Neural progenitor cell (in vitro differentiated cells): ENCODE data around the gene RNPS1. TPM values are rescaled to one million over a fixed set of nuclear protein-coding genes. Genes with fewer than 3 reads are reported as not detected.
A peak's percentile ranks its signal among the peaks of the same experiment; 100 is the strongest.

Experiments
- DNase-seq: peaks from one replicate; pipeline ENCODE4 v3.0.0-alpha.2; 2016; ENCODE audit warnings: low spot score
- H2AFZ ChIP-seq: fragments of 200-600 bp; sonication (generic); replicated peaks from 2 replicates; pipeline ENCODE4 v1.6.1; 2016; ENCODE audit warnings: antibody characterized with exemption
- H3F3A ChIP-seq: fragments of 200-600 bp; sonication (generic); 2 replicates; pipeline ENCODE4 v1.6.1; 2016; ENCODE audit warnings: antibody characterized with exemption, low read depth
- H3K27ac ChIP-seq: fragments of 200-600 bp; sonication (generic); 2 replicates; pipeline ENCODE4 v1.5.1; 2016; ENCODE audit warnings: mild to moderate bottlenecking
- H3K27me3 ChIP-seq: fragments of 200-600 bp; sonication (generic); 2 replicates; pipeline ENCODE4 v1.6.1; 2016; ENCODE audit warnings: mild to moderate bottlenecking, moderate library complexity
- H3K36me3 ChIP-seq: fragments of 200-600 bp; sonication (generic); 2 replicates; pipeline ENCODE4 v1.5.1; 2016
- H3K4me1 ChIP-seq: fragments of 200-600 bp; sonication (generic); 2 replicates; pipeline ENCODE4 v1.6.1; 2016; ENCODE audit warnings: mixed run types
- H3K4me2 ChIP-seq: fragments of 200-600 bp; sonication (generic); 2 replicates; pipeline ENCODE4 v1.6.1; 2016
- H3K4me3 ChIP-seq: fragments of 200-600 bp; sonication (generic); 2 replicates; pipeline ENCODE4 v1.5.1; 2016
- H3K79me2 ChIP-seq: fragments of 200-600 bp; sonication (generic); 2 replicates; pipeline ENCODE4 v1.6.1; 2016; ENCODE audit warnings: low read depth
- H3K9ac ChIP-seq: fragments of 200-600 bp; sonication (generic); 2 replicates; pipeline ENCODE4 v1.6.1; 2016
- H3K9me3 ChIP-seq: fragments of 200-600 bp; sonication (generic); 2 replicates; pipeline ENCODE4 v1.5.1; 2016; ENCODE audit warnings: low read depth
- H4K20me1 ChIP-seq: fragments of 200-600 bp; sonication (generic); 2 replicates; pipeline ENCODE4 v1.6.1; 2016; ENCODE audit warnings: low read depth
- H3K27ac Mint-ChIP-seq: 3 replicates; pipeline ENCODE4 v1.8.0; 2021; ENCODE audit warnings: mixed read lengths
- H3K27me3 Mint-ChIP-seq: 2 replicates; pipeline ENCODE4 v1.8.0; 2022; ENCODE audit warnings: low read depth, mild to moderate bottlenecking, inconsistent platforms, moderate library complexity, mixed read lengths; ENCODE audit not compliant: insufficient read depth
- H3K36me3 Mint-ChIP-seq: 3 replicates; pipeline ENCODE4 v1.8.0; 2021; ENCODE audit warnings: mixed read lengths
- H3K4me1 Mint-ChIP-seq: 3 replicates; pipeline ENCODE4 v1.8.0; 2021; ENCODE audit warnings: mixed read lengths
- H3K4me3 Mint-ChIP-seq: 3 replicates; pipeline ENCODE4 v1.8.0; 2021; ENCODE audit warnings: mild to moderate bottlenecking, moderate library complexity, mixed read lengths
- H3K9me3 Mint-ChIP-seq: 3 replicates; pipeline ENCODE4 v1.8.0; 2020; ENCODE audit warnings: mixed read lengths
- EZH2 ChIP-seq: fragments of 200-600 bp; sonication (generic); IDR thresholded peaks from 2 replicates; pipeline ENCODE4 v1.6.1; 2017; ENCODE audit warnings: antibody characterized with exemption, mild to moderate bottlenecking, moderate library complexity
- EZH2phosphoT487 ChIP-seq: fragments of 200-600 bp; sonication (generic); IDR thresholded peaks from 2 replicates; pipeline ENCODE4 v1.6.1; 2017; ENCODE audit warnings: antibody characterized with exemption
- total RNA-seq: library from RNA; depleted of rRNA; stranded (reverse); fragments of >200 nt; gene quantifications from 2 replicates; pipeline ENCODE4 v1.2.3, GENCODE V29; 2015; ENCODE audit warnings: low replicate concordance
- TF ChIP-seq, protein P1 (sequence below): fragments of 200-600 bp; sonication (generic); IDR thresholded peaks from 2 replicates; pipeline ENCODE4 v1.5.1; 2017; ENCODE audit warnings: antibody characterized with exemption, mild to moderate bottlenecking

RNPS1 gene
- total RNA-seq, 1 donor from 2014 or later, result 176 TPM

GRCh38 chr16:2237102-2237482 is 30.8 kb downstream of the RNPS1 start:
- Mint-ChIP-seq H3K27ac (no peak overlapping the region), H3K27me3 (peaks cover 7% of the 10 kb centered on the region), H3K4me1 (no peaks in the 10 kb centered on the region), H3K4me3 (no peak overlapping the region), H3K36me3 (peaks cover 5% of the 10 kb centered on the region), H3K9me3 (no peaks in the 10 kb centered on the region)
- no peaks in the 10 kb centered on the region for H3K79me2 ChIP-seq
- H3K27ac ChIP-seq, result no peak overlapping the region
- H3K4me3 ChIP-seq, result peak overlapping the region; percentile 44
- H4K20me1 ChIP-seq, result peaks cover 49% of the 10 kb centered on the region
- DNase-seq, result no peak
- H3K9me3 ChIP-seq, result no peaks in the 10 kb centered on the region
- H3K27me3 ChIP-seq, result peaks cover 31% of the 10 kb centered on the region
- H2AFZ ChIP-seq, result no peak overlapping the region
- peaks cover 41% of the 10 kb centered on the region for H3F3A ChIP-seq
- H3K4me2 ChIP-seq, result peak overlapping the region; percentile 82
- TF ChIP-seq, protein P1, sequence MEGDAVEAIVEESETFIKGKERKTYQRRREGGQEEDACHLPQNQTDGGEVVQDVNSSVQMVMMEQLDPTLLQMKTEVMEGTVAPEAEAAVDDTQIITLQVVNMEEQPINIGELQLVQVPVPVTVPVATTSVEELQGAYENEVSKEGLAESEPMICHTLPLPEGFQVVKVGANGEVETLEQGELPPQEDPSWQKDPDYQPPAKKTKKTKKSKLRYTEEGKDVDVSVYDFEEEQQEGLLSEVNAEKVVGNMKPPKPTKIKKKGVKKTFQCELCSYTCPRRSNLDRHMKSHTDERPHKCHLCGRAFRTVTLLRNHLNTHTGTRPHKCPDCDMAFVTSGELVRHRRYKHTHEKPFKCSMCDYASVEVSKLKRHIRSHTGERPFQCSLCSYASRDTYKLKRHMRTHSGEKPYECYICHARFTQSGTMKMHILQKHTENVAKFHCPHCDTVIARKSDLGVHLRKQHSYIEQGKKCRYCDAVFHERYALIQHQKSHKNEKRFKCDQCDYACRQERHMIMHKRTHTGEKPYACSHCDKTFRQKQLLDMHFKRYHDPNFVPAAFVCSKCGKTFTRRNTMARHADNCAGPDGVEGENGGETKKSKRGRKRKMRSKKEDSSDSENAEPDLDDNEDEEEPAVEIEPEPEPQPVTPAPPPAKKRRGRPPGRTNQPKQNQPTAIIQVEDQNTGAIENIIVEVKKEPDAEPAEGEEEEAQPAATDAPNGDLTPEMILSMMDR, result no peak
- TF ChIP-seq EZH2phosphoT487 (peak; percentile 87), EZH2 (peak; percentile 97)
- no peaks in the 10 kb centered on the region for H3K36me3 ChIP-seq
- H3K4me1 ChIP-seq, result peaks cover 26% of the 10 kb centered on the region
- H3K9ac ChIP-seq, result no peak overlapping the region

GRCh38 chr16:2236337-2237101 is 31.4 kb downstream of the RNPS1 start, which contains the start of gene DNASE1L2:
TSS of gene DNASE1L2 (plus strand) at chr16:2236444. CDS start at chr16:2236817, 373 bp downstream.
- H3K4me3 Mint-ChIP-seq, result peak within 1 kb of the TSS; percentile 55
- no peaks in the 10 kb centered on the region for H3K79me2 ChIP-seq
- H3K36me3 ChIP-seq, result no peaks in the 10 kb centered on the region
- no peak within 1 kb of the TSS for H3K27ac ChIP-seq
- H3K4me1 Mint-ChIP-seq, result no peaks in the 10 kb centered on the region
- peaks cover 49% of the 10 kb centered on the region for H4K20me1 ChIP-seq
- H3K9me3 Mint-ChIP-seq, result no peaks in the 10 kb centered on the region
- H3K4me2 ChIP-seq, result peak within 1 kb of the TSS; percentile 82
- H3K9ac ChIP-seq, result no peak within 1 kb of the TSS
- no peaks in the 10 kb centered on the region for H3K9me3 ChIP-seq
- H3K4me3 ChIP-seq, result peak within 1 kb of the TSS; percentile 44
- H3K4me1 ChIP-seq, result peaks cover 26% of the 10 kb centered on the region
- DNase-seq, result peak; percentile 80
- H3K36me3 Mint-ChIP-seq, result peaks cover 4% of the 10 kb centered on the region
- H3K27me3 ChIP-seq, result peaks cover 31% of the 10 kb centered on the region
- H2AFZ ChIP-seq, result no peak within 1 kb of the TSS
- TF ChIP-seq, protein P1, result no peak
- TF ChIP-seq EZH2phosphoT487, result no peak
- no peak for TF ChIP-seq EZH2
- peaks cover 41% of the 10 kb centered on the region for H3F3A ChIP-seq
- H3K27me3 Mint-ChIP-seq, result peaks cover 7% of the 10 kb centered on the region
- H3K27ac Mint-ChIP-seq, result no peak within 1 kb of the TSS

DNA sequence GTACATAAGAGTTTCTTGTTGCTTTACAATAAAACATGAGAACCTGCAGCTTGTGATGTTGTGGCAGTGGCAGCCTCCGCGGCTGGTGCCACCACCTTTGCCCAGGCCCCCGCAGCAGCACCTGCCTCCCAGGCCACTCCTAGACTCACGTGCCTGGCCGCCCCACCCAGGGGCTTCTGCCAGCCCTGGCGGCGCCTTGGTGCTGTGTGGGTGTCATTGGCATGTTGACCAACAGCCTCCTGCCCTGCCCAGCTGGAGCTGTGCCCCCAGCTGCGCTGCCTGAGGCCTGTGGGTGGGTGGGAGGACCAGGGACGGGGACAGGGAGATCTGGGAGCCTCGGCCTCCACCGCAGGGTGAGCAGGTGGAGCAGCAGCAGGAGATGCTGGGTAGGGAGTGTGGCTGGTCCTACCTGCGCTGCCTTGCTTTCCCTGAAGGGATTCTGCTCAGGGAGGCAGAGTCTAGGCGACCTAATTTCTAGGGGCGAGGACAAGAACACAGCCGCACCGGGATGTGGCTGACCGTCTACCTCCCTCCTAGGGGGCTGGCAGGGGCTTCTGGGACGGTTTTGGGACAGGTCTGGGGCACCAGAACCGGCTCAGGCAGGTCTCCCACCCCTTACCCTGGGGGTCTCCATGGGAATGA is 32.1 kb downstream of the RNPS1 start:
- Histone ChIP-seq H3K27me3 (peaks cover 31% of the 10 kb centered on the region), H3F3A (peaks cover 41% of the 10 kb centered on the region), H4K20me1 (peaks cover 49% of the 10 kb centered on the region), H3K4me1 (peaks cover 26% of the 10 kb centered on the region), H3K9me3 (no peaks in the 10 kb centered on the region), H3K9ac (no peak overlapping the region), H3K36me3 (no peaks in the 10 kb centered on the region), H3K27ac (no peak overlapping the region), H2AFZ (no peak overlapping the region), H3K79me2 (no peaks in the 10 kb centered on the region), H3K4me2 (peak overlapping the region; percentile 82), H3K4me3 (no peak overlapping the region)
- Mint-ChIP-seq H3K27me3 (peaks cover 7% of the 10 kb centered on the region), H3K4me1 (no peaks in the 10 kb centered on the region), H3K27ac (no peak overlapping the region), H3K36me3 (peaks cover 4% of the 10 kb centered on the region), H3K4me3 (peak overlapping the region; percentile 55), H3K9me3 (no peaks in the 10 kb centered on the region)
- DNase-seq, result no peak
- TF ChIP-seq, protein P1, result no peak
- TF ChIP-seq EZH2phosphoT487 (no peak), EZH2 (no peak)
